HG02981 (cell line): ENCODE data around the gene SLC5A3.

Experiments
- ATAC-seq: cut with Tn5 transposase; IDR thresholded peaks from one replicate; pipeline ENCODE4 v1.9.1; 2021; ENCODE audit warnings: mild to moderate bottlenecking, moderate library complexity; ENCODE audit not compliant: unreplicated experiment

SLC5A3 gene

GRCh38 chr21:34073032-34073748 is at the start of gene SLC5A3, which contains the start of gene MRPS6:
SLC5A3 (plus strand) TSS chr21:34073578; CDS start chr21:34095199, 21,621 bp downstream.
MRPS6 (plus strand) TSS chr21:34073578; CDS start chr21:34073701, 123 bp downstream.
- peak; percentile 76 for ATAC-seq

- no peak for ATAC-seq
These were observed 49.5 kb upstream of the SLC5A3 start for GRCh38 chr21:34023691-34024373.

- no peak for ATAC-seq
These were observed 49.0 kb upstream of the SLC5A3 start for GRCh38 chr21:34024374-34024693.

- no peak for ATAC-seq
These were observed 45.5 kb upstream of the SLC5A3 start for GRCh38 chr21:34027721-34028461.

GRCh38 chr21:34029743-34030528 is 43.4 kb upstream of the SLC5A3 start:
- ATAC-seq = peak; percentile 83

GRCh38 chr21:34031835-34032370 is 41.5 kb upstream of the SLC5A3 start:
- no peak for ATAC-seq

GRCh38 chr21:34034369-34035014 is 38.9 kb upstream of the SLC5A3 start:
- ATAC-seq = no peak

- ATAC-seq = no peak
These were observed 37.6 kb upstream of the SLC5A3 start for GRCh38 chr21:34035619-34036354.

- ATAC-seq = no peak
These were observed 36.2 kb upstream of the SLC5A3 start for GRCh38 chr21:34037009-34037795.

GRCh38 chr21:34039678-34040382 is 33.5 kb upstream of the SLC5A3 start:
- no peak for ATAC-seq

- no peak for ATAC-seq
These were observed 30.6 kb upstream of the SLC5A3 start for GRCh38 chr21:34042735-34043134.

GRCh38 chr21:34043333-34043732 is 30.0 kb upstream of the SLC5A3 start:
- ATAC-seq = no peak

- ATAC-seq = no peak
These were observed 26.5 kb upstream of the SLC5A3 start for GRCh38 chr21:34046917-34047316.

- no peak for ATAC-seq
These were observed 25.5 kb upstream of the SLC5A3 start for GRCh38 chr21:34047835-34048234.

- no peak for ATAC-seq
These were observed 21.2 kb upstream of the SLC5A3 start for GRCh38 chr21:34052171-34052570.

GRCh38 chr21:34054259-34054658 is 19.1 kb upstream of the SLC5A3 start:
- no peak for ATAC-seq

GRCh38 chr21:34055615-34056014 is 17.8 kb upstream of the SLC5A3 start:
- ATAC-seq = no peak

- no peak for ATAC-seq
These were observed 11.4 kb upstream of the SLC5A3 start for GRCh38 chr21:34061983-34062382.
